ENCODE measurements around the gene SLX4IP. TPM values are rescaled to one million over a fixed set of nuclear protein-coding genes. Genes with fewer than 3 reads are reported as not detected.

The SLX4IP gene
- polyA plus RNA-seq, 2 of the 4 experiments (the other 2 are of a cell fraction): 3.4 to 7.5 TPM

DNA sequence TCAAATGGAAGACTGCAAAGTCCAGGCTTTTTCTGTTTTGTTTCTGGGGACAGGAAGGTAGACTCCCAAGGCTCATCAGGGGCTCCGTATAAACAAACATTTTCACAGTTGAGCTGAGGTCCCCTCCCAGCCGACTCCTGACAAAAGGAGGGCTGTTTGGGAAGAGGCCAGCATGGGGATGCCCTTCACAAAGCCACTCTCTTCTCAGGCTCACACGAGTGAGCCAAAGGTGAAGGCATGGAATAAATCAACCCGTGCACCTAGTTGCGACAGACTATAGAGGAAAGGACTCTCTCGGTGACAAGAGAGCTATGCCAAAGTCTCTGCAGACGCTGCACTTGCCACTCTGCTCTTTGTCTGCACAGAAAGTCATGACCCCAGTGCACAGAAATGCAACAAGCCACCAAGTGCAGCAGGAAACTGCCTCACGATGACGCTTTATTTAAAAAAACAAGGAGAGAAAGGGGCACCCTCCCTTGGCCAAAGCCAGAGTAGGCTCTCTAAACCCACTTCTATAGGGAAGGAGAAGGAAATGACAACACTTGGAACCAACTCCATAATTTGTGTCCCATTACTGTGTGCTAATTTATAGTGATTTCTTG is 217.7 kb downstream of the SLX4IP start:
- H3K4me1 ChIP-seq: peaks cover 40% of the 10 kb centered on the region; the same call in 2 of the 3 replicates
- POLR2A ChIA-PET: interaction anchor here (0.9 kb wide), 1 partner anchor 11 kb away, joined by 3 read pairs; no protein-coding TSS in a partner anchor
- no peak for DNase-seq (ENCODE audit: low read depth in 1 of 2, low spot score in 1 of 2)
- TF ChIP-seq EHMT2 (IDR thresholded peaks at IDR 0.05; ENCODE audit: low read depth) (no peak), ZFP36 (IDR thresholded peaks at IDR 0.05; ENCODE audit: borderline replicate concordance, partially characterized antibody) (no peak), ZC3H11A (IDR thresholded peaks at IDR 0.05) (no peak), KDM1A (IDR thresholded peaks at IDR 0.05; ENCODE audit: low read depth) (no peak), POLR2A (IDR thresholded peaks at IDR 0.05; ENCODE audit: low read length) (no peak), JUNB (IDR thresholded peaks at IDR 0.05) (no peak), SMC3 (IDR thresholded peaks at IDR 0.05) (no peak), EP300 (IDR thresholded peaks at IDR 0.05) (no peak), RNF2 (IDR thresholded peaks at IDR 0.05; ENCODE audit: borderline replicate concordance, low read depth) (no peak), ZNF302 (CRISPR knock-in tag; IDR thresholded peaks at IDR 0.05) (no peak), NFE2L2 (conservative IDR thresholded peaks at IDR 0.05; ENCODE audit: low read length) (no peak), NPAS2 (CRISPR knock-in tag; IDR thresholded peaks at IDR 0.05; ENCODE audit: borderline replicate concordance) (no peak), FOSL2 (IDR thresholded peaks at IDR 0.05) (no peak), FOSL2 (CRISPR knock-in tag; IDR thresholded peaks at IDR 0.05) (no peak), HOXB13 (CRISPR knock-in tag; IDR thresholded peaks at IDR 0.05; ENCODE audit: low read depth) (no peak), CHD4 (IDR thresholded peaks at IDR 0.05; ENCODE audit: borderline replicate concordance) (no peak), RCOR1 (IDR thresholded peaks at IDR 0.05; ENCODE audit: low read depth, low read length) (no peak), CEBPB (IDR thresholded peaks at IDR 0.05) (no peak), JUN (IDR thresholded peaks at IDR 0.05) (no peak)
- TF ChIP-seq, protein P1, sequence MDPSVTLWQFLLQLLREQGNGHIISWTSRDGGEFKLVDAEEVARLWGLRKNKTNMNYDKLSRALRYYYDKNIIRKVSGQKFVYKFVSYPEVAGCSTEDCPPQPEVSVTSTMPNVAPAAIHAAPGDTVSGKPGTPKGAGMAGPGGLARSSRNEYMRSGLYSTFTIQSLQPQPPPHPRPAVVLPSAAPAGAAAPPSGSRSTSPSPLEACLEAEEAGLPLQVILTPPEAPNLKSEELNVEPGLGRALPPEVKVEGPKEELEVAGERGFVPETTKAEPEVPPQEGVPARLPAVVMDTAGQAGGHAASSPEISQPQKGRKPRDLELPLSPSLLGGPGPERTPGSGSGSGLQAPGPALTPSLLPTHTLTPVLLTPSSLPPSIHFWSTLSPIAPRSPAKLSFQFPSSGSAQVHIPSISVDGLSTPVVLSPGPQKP (IDR thresholded peaks at IDR 0.05; ENCODE audit: low read depth, low read length): no peak
- TF ChIP-seq, protein P2, sequence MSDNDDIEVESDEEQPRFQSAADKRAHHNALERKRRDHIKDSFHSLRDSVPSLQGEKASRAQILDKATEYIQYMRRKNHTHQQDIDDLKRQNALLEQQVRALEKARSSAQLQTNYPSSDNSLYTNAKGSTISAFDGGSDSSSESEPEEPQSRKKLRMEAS (IDR thresholded peaks at IDR 0.05): no peak
- no peak overlapping the region for H3K4me2 ChIP-seq
- H3K4me3 ChIP-seq: no peak overlapping the region
- WGBS (ENCODE audit: missing lambda C conversion rate): 79% methylated on average over 9 of the region's 9 CpGs
- CTCF ChIA-PET: interaction anchor here (2.2 kb wide), 1 partner anchor 674 kb away, joined by 7 read pairs; no protein-coding TSS in a partner anchor
- H3K9me3 ChIP-seq: no peaks in the 10 kb centered on the region
- no peak for FAIRE-seq
- ATAC-seq: no peak
- H3K27ac ChIP-seq: peak overlapping the region in 1 of 2 experiments; percentile 12; a peak in 1 of 6 replicates

DNA sequence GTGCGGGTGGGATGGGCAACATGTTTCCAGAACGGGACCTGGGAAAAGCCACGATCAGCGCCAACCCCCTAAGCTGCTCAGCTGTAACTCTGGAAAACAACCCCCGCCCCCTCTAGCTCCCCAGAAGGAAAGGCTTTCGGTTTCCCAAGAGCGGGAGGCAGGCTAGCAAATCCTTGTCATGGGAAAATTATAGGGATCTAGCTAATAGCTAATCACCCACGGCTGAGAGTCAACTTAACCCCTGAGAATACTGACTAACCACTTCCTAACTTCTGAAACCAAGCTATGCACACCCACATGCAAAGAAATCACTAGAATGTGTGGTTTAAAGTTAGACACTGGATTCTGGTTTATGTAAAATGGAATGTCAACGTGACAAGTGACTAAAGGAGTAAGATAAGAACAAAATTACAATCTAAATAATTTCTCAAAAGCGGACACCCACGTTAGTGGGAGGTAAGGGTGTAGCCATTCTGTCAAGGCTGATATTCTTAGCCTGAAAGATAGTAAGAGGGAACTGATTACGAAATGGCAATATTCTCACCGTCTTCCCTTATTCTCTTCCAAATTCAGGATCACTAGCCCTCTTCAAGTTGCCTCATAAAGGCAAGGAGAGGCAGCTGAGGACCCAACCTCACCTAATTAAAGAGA is 218.6 kb downstream of the SLX4IP start:
- FAIRE-seq: no peak
- H3K4me1 ChIP-seq: peaks cover 49% of the 10 kb centered on the region

DNA sequence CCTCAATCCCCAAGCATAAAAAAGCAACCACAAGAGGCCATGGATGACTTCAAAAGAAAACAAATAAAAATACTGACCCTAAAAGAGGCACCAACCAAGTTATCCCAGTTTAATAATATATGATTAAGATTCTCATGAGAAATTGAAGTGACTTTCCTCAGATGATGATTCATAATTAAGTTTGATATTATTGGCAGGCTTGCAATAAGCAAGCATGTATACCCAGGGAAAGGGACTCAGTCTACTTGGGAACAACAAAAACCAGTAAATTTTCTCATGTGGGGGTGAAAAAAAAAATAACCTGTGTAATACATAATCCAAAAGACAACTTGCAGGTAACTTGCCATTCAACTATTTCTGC is 219.1 kb downstream of the SLX4IP start:
- H3K9me3 ChIP-seq: no peaks in the 10 kb centered on the region
- TF ChIP-seq, protein P3, sequence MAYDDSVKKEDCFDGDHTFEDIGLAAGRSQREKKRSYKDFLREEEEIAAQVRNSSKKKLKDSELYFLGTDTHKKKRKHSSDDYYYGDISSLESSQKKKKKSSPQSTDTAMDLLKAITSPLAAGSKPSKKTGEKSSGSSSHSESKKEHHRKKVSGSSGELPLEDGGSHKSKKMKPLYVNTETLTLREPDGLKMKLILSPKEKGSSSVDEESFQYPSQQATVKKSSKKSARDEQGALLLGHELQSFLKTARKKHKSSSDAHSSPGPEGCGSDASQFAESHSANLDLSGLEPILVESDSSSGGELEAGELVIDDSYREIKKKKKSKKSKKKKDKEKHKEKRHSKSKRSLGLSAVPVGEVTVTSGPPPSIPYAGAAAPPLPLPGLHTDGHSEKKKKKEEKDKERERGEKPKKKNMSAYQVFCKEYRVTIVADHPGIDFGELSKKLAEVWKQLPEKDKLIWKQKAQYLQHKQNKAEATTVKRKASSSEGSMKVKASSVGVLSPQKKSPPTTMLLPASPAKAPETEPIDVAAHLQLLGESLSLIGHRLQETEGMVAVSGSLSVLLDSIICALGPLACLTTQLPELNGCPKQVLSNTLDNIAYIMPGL (CRISPR knock-in tag; IDR thresholded peaks at IDR 0.05; ENCODE audit: borderline replicate concordance): no peak
- no peak for TF ChIP-seq ZC3H11A (IDR thresholded peaks at IDR 0.05)
- TF ChIP-seq ZFP36 (IDR thresholded peaks at IDR 0.05; ENCODE audit: borderline replicate concordance, partially characterized antibody): no peak
- TF ChIP-seq EHMT2 (IDR thresholded peaks at IDR 0.05; ENCODE audit: low read depth): no peak
- no peak for TF ChIP-seq FOSL2 (IDR thresholded peaks at IDR 0.05)
- peak; percentile 15; the same call in 1 of the 2 replicates for TF ChIP-seq FOSL2 (CRISPR knock-in tag; IDR thresholded peaks at IDR 0.05)
- no peak for TF ChIP-seq MAFK (IDR thresholded peaks at IDR 0.05; ENCODE audit: partially characterized antibody)
- H3K27ac ChIP-seq: no peak overlapping the region; a peak in 1 of 6 replicates
- H3K4me3 ChIP-seq: no peak overlapping the region
- DNase-seq (ENCODE audit: low read depth in 1 of 2, low spot score in 1 of 2) (no peak), ATAC-seq (no peak), FAIRE-seq (no peak)
- H3K4me2 ChIP-seq: 0 out of 3 replicates have a peak overlapping the region, but pooled peaks have one; percentile 2
- ChIA-PET CTCF (interaction anchor here (0.6 to 1.1 kb wide), 4 partner anchors 62 to 1036 kb away, joined by 3 to 6 read pairs (median 4); no protein-coding TSS in a partner anchor), POLR2A (no interaction called here)
- peaks cover 54% of the 10 kb centered on the region for H3K4me1 ChIP-seq

More for the DNA sequence above, 218.6 kb downstream of the SLX4IP start:
- ChIA-PET POLR2A (interaction anchor here (0.9 kb wide), 1 partner anchor 12 kb away, joined by 3 read pairs; no protein-coding TSS in a partner anchor), CTCF (interaction anchor here (0.6 to 1.1 kb wide), 4 partner anchors 63 to 1035 kb away, joined by 3 to 6 read pairs (median 4); no protein-coding TSS in a partner anchor)
- H3K9me3 ChIP-seq: no peaks in the 10 kb centered on the region
- H3K4me3 ChIP-seq: no peak overlapping the region
- ATAC-seq: no peak
- DNase-seq (ENCODE audit: low read depth in 1 of 2, low spot score in 1 of 2): no peak
- H3K4me2 ChIP-seq: no peak overlapping the region
- peak in 1 of 2 experiments; percentile 43; a peak in 1 of 4 replicates for TF ChIP-seq CEBPB (IDR thresholded peaks at IDR 0.05)
- TF ChIP-seq GATA3 (IDR thresholded peaks at IDR 0.05; ENCODE audit: borderline replicate concordance): no peak
- 88% methylated on average over 13 of the region's 13 CpGs for WGBS (ENCODE audit: missing lambda C conversion rate)
- peak overlapping the region in 1 of 2 experiments; percentile 30; a peak in 2 of 6 replicates for H3K27ac ChIP-seq
